ENCODE data around the gene CRYL1. TPM values are rescaled to one million over a fixed set of nuclear protein-coding genes. Genes with fewer than 3 reads are reported as not detected.

CRYL1 gene
- total and polyA plus RNA-seq, 2 donors (not counting 1 experiment from before 2014, with no cell fraction given) = 6.5 to 15.1 TPM

- Histone ChIP-seq H3K9ac (ENCODE audit: low read length) (no peak overlapping the region), H3K4me2 (replicated peaks; ENCODE audit: low read depth, low read length, poor library complexity, severe bottlenecking) (no peak overlapping the region), H2AFZ (ENCODE audit: insufficient read depth, low read depth, low read length, poor library complexity, severe bottlenecking) (no peak overlapping the region), H3K27ac (ENCODE audit: low read length in 2 of 2) (no peak overlapping the region), H4K20me1 (ENCODE audit: control insufficient read depth, insufficient read depth, low read length, poor library complexity, severe bottlenecking) (no peaks in the 10 kb centered on the region), H3K27me3 (replicated peaks in 1 of 4; ENCODE audit: control extremely low read depth in 1 of 4, control insufficient read depth in 3 of 4, insufficient read depth in 4 of 4, low read length in 3 of 4) (no peaks in the 10 kb centered on the region), H3K4me1 (ENCODE audit: control insufficient read depth in 2 of 2, insufficient read depth in 2 of 2, low read length in 2 of 2) (no peaks in the 10 kb centered on the region), H3K4me3 (ENCODE audit: control extremely low read depth in 1 of 5, extremely low read depth in 1 of 5, insufficient read depth in 1 of 5, low read depth in 2 of 5, low read length in 4 of 5) (no peak overlapping the region), H3K9me3 (ENCODE audit: control extremely low read depth in 1 of 3, control insufficient read depth in 2 of 3, insufficient read depth in 1 of 3, low read length in 2 of 3) (no peaks in the 10 kb centered on the region), H3K36me3 (replicated peaks in 1 of 2; ENCODE audit: control extremely low read depth in 1 of 2, control insufficient read depth in 1 of 2, extremely low read depth in 1 of 2, insufficient read depth in 2 of 2, low read length in 1 of 2) (no peaks in the 10 kb centered on the region), H3K79me2 (ENCODE audit: control insufficient read depth, insufficient read depth, low read length) (no peaks in the 10 kb centered on the region)
- TF ChIP-seq CTCF (IDR thresholded peaks at IDR 0.05) = no peak
- no peak for TF ChIP-seq EZH2 (IDR thresholded peaks at IDR 0.05; ENCODE audit: borderline replicate concordance, insufficient read depth, low read depth, low read length, poor library complexity, severe bottlenecking)
- H3K27me3 Mint-ChIP-seq = peaks cover 32% of the 10 kb centered on the region
- no peaks in the 10 kb centered on the region for H3K4me1 Mint-ChIP-seq
- intact Hi-C loops (cut with micrococcal nuclease) = no loop called here
- ChIA-PET CTCF (no interaction called here), POLR2A (no interaction called here)
- H3K4me3 Mint-ChIP-seq = no peak overlapping the region
- H3K27ac Mint-ChIP-seq = no peak overlapping the region
- WGBS (ENCODE audit: insufficient coverage) = no CpG with 5 or more reads among the region's 2 CpGs
- H3K9me3 Mint-ChIP-seq (ENCODE audit: insufficient read depth) = no peaks in the 10 kb centered on the region
- DNase-seq (no peak), ATAC-seq (ENCODE audit: low read depth) (no peak)
Measured at GRCh38 chr13:20370815-20371421, 154.7 kb downstream of the CRYL1 start.

GRCh38 chr13:20369886-20370361 lies 155.7 kb downstream of the CRYL1 start:
- CTCF ChIA-PET = no interaction called here
- H3K27me3 Mint-ChIP-seq = peaks cover 32% of the 10 kb centered on the region
- ATAC-seq (ENCODE audit: low read depth) (no peak), DNase-seq (no peak)
- no peak overlapping the region for H3K4me3 ChIP-seq (ENCODE audit: control extremely low read depth in 1 of 5, extremely low read depth in 1 of 5, insufficient read depth in 1 of 5, low read depth in 2 of 5, low read length in 4 of 5)
- no peak overlapping the region for H3K4me3 Mint-ChIP-seq
- no peak overlapping the region for H3K27ac ChIP-seq (ENCODE audit: low read length in 2 of 2)
- H2AFZ ChIP-seq (ENCODE audit: insufficient read depth, low read depth, low read length, poor library complexity, severe bottlenecking) = no peak overlapping the region
- no peaks in the 10 kb centered on the region for H3K4me1 ChIP-seq (ENCODE audit: control insufficient read depth in 2 of 2, insufficient read depth in 2 of 2, low read length in 2 of 2)
- no peaks in the 10 kb centered on the region for H3K36me3 ChIP-seq (replicated peaks in 1 of 2; ENCODE audit: control extremely low read depth in 1 of 2, control insufficient read depth in 1 of 2, extremely low read depth in 1 of 2, insufficient read depth in 2 of 2, low read length in 1 of 2)
- no peaks in the 10 kb centered on the region for H3K9me3 Mint-ChIP-seq (ENCODE audit: insufficient read depth)
- POLR2A ChIA-PET = no interaction called here
- no peaks in the 10 kb centered on the region for H3K27me3 ChIP-seq (replicated peaks in 1 of 4; ENCODE audit: control extremely low read depth in 1 of 4, control insufficient read depth in 3 of 4, insufficient read depth in 4 of 4, low read length in 3 of 4)
- WGBS (ENCODE audit: insufficient coverage) = 60% methylated on average over 4 of the region's 8 CpGs
- H4K20me1 ChIP-seq (ENCODE audit: control insufficient read depth, insufficient read depth, low read length, poor library complexity, severe bottlenecking) = no peaks in the 10 kb centered on the region
- H3K9ac ChIP-seq (ENCODE audit: low read length) = no peak overlapping the region
- no peak for TF ChIP-seq EZH2 (IDR thresholded peaks at IDR 0.05; ENCODE audit: borderline replicate concordance, insufficient read depth, low read depth, low read length, poor library complexity, severe bottlenecking)
- TF ChIP-seq CTCF (IDR thresholded peaks at IDR 0.05) = no peak
- H3K79me2 ChIP-seq (ENCODE audit: control insufficient read depth, insufficient read depth, low read length) = no peaks in the 10 kb centered on the region
- H3K4me2 ChIP-seq (replicated peaks; ENCODE audit: low read depth, low read length, poor library complexity, severe bottlenecking) = no peak overlapping the region
- H3K27ac Mint-ChIP-seq = no peak overlapping the region
- intact Hi-C loops (cut with micrococcal nuclease) = no loop called here
- H3K4me1 Mint-ChIP-seq = no peaks in the 10 kb centered on the region
- H3K9me3 ChIP-seq (ENCODE audit: control extremely low read depth in 1 of 3, control insufficient read depth in 2 of 3, insufficient read depth in 1 of 3, low read length in 2 of 3) = no peaks in the 10 kb centered on the region
